ENCODE data around the gene TBC1D17.

- TF ChIP-seq, protein P1, sequence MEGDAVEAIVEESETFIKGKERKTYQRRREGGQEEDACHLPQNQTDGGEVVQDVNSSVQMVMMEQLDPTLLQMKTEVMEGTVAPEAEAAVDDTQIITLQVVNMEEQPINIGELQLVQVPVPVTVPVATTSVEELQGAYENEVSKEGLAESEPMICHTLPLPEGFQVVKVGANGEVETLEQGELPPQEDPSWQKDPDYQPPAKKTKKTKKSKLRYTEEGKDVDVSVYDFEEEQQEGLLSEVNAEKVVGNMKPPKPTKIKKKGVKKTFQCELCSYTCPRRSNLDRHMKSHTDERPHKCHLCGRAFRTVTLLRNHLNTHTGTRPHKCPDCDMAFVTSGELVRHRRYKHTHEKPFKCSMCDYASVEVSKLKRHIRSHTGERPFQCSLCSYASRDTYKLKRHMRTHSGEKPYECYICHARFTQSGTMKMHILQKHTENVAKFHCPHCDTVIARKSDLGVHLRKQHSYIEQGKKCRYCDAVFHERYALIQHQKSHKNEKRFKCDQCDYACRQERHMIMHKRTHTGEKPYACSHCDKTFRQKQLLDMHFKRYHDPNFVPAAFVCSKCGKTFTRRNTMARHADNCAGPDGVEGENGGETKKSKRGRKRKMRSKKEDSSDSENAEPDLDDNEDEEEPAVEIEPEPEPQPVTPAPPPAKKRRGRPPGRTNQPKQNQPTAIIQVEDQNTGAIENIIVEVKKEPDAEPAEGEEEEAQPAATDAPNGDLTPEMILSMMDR (conservative IDR thresholded peaks at IDR 0.05; ENCODE audit: low read depth, low read length): no peak
- TF ChIP-seq EZH2 (IDR thresholded peaks at IDR 0.05; ENCODE audit: low read length, unreplicated experiment): no peak
Observed at GRCh38 chr19:49850487-49851342, 26.8 kb upstream of the TBC1D17 start, which contains the start of gene PTOV1.

Measured in PC-3 (cell line).